HCT116 (cell line): Measurements from ENCODE around the gene RMND1. TPM values are rescaled to one million over a fixed set of nuclear protein-coding genes. Genes with fewer than 3 reads are reported as not detected.

Experiments
- ATAC-seq: fragments of 200-7000 bp; cut with Tn5 transposase; 2 replicates; pipeline ENCODE4 v1.9.1; 2020; ENCODE audit warnings: mild to moderate bottlenecking, moderate library complexity
- BruUV-seq: library from RNA; stranded (reverse); fragments of 400-500 nt; replicated peaks from 2 replicates; lab custom pipeline; 2021; lab: Mats Ljungman, UMichigan
- CTCF ChIA-PET: fragments of 300-600 bp; sonication (Branson Sonifier 250); formaldehyde crosslinking; loops from one replicate; lab custom pipeline; 2021; ENCODE audit warnings: antibody characterized with exemption; lab: Charles Lee
- POLR2A ChIA-PET: fragments of 300-600, 350-600 bp; sonication (Branson Sonifier 250); formaldehyde crosslinking; loops from one replicate; lab custom pipeline; 2021; ENCODE audit warnings: antibody characterized with exemption; lab: Charles Lee
- RAD21 ChIA-PET, 2 experiments: fragments of 300-600 bp; sonication (Branson Sonifier 250); formaldehyde crosslinking; loops; one replicate each; lab custom pipeline; 2023; ENCODE audit warnings: low total read pairs in 2 of 2; ENCODE audit not compliant: uncharacterized antibody in 2 of 2, unreplicated experiment in 2 of 2, low non-redundant PET in 1 of 2; lab: Charles Lee
- DNase-seq: peaks from one replicate; pipeline ENCODE4 v3.0.0-alpha.2; 2010; ENCODE audit warnings: low read depth, low spot score
- H2AFZ ChIP-seq: fragments of 200-600 bp; shearing (Covaris generic), sonication (generic); 2 replicates; pipeline ENCODE4 v1.6.1; 2017; ENCODE audit warnings: low read depth, mixed run types, mixed read lengths, antibody characterized with exemption, low read length; ENCODE audit not compliant: poor library complexity, severe bottlenecking
- H3K27ac ChIP-seq: 2 replicates; pipeline ENCODE4 v1.5.1; 2012; ENCODE audit warnings: low read depth, low read length
- H3K27me3 ChIP-seq: fragments of 200-600 bp; sonication (generic); 2 replicates; pipeline ENCODE4 v1.6.1; 2016; ENCODE audit warnings: mixed run types, low read length, mixed read lengths; ENCODE audit not compliant: insufficient read depth
- H3K36me3 ChIP-seq, 2 experiments: fragments of 200-500 bp in 1 of 2; fragments of 200-600 bp in 1 of 2; sonication (Bioruptor generic) in 1 of 2; sonication (generic) in 1 of 2; 2 replicates each; pipeline versions ENCODE4 v1.5.1 to v1.6.1; 2014 to 2016; ENCODE audit warnings: low read length in 2 of 2, inconsistent platforms in 1 of 2, mixed read lengths in 1 of 2, mixed run types in 1 of 2; ENCODE audit not compliant: insufficient read depth in 2 of 2, control insufficient read depth in 1 of 2
- H3K4me1 ChIP-seq, 2 experiments: fragments of 200-600 bp in 1 of 2; sonication (generic) in 1 of 2; 2 replicates each; pipeline versions ENCODE4 v1.5.1 to v1.6.1; 2012 to 2017; ENCODE audit warnings: low read length in 2 of 2, inconsistent platforms in 1 of 2, mild to moderate bottlenecking in 1 of 2, mixed read lengths in 1 of 2, mixed run types in 1 of 2, moderate library complexity in 1 of 2; ENCODE audit not compliant: insufficient read depth in 2 of 2, control insufficient read depth in 1 of 2
- H3K4me2 ChIP-seq: fragments of 200-600 bp; sonication (generic); 2 replicates; pipeline ENCODE4 v1.6.1; 2017; ENCODE audit warnings: mixed run types, low read length, mixed read lengths
- H3K4me3 ChIP-seq, 2 experiments: fragments of 200-600 bp in 1 of 2; sonication (generic) in 1 of 2; replicated peaks in 1 of 2; 2 replicates each; pipeline ENCODE4 v1.5.1; 2011 to 2016; ENCODE audit warnings: low read length in 2 of 2, control low read depth in 1 of 2, low read depth in 1 of 2, mild to moderate bottlenecking in 1 of 2, mixed read lengths in 1 of 2, mixed run types in 1 of 2
- H3K79me2 ChIP-seq: fragments of 200-600 bp; sonication (generic); 2 replicates; pipeline ENCODE4 v1.6.1; 2017; ENCODE audit warnings: mild to moderate bottlenecking, mixed run types, low read length, moderate library complexity, mixed read lengths; ENCODE audit not compliant: insufficient read depth
- H3K9ac ChIP-seq: fragments of 200-600 bp; sonication (generic); 2 replicates; pipeline ENCODE4 v1.6.1; 2016; ENCODE audit warnings: low read length, mixed read lengths
- H3K9me2 ChIP-seq: fragments of 200-600 bp; sonication (generic), shearing (Covaris generic); 2 replicates; pipeline ENCODE4 v1.6.1; 2017; ENCODE audit warnings: mixed run types, mild to moderate bottlenecking, moderate library complexity; ENCODE audit not compliant: insufficient read depth
- H3K9me3 ChIP-seq, 2 experiments: fragments of 200-500 bp in 1 of 2; fragments of 200-600 bp in 1 of 2; sonication (Bioruptor generic) in 1 of 2; sonication (generic) in 1 of 2; 2 replicates each; pipeline ENCODE4 v1.6.1; 2014 to 2017; ENCODE audit warnings: low read length in 2 of 2, mixed read lengths in 2 of 2, inconsistent platforms in 1 of 2, low read depth in 1 of 2, mild to moderate bottlenecking in 1 of 2, mixed run types in 1 of 2, moderate library complexity in 1 of 2; ENCODE audit not compliant: control insufficient read depth in 1 of 2, insufficient read depth in 1 of 2
- H4K20me1 ChIP-seq: fragments of 200-600 bp; sonication (generic), shearing (Covaris generic); 2 replicates; pipeline ENCODE4 v1.6.1; 2017; ENCODE audit warnings: mixed run types, mild to moderate bottlenecking, moderate library complexity; ENCODE audit not compliant: insufficient read depth
- CBX3 ChIP-seq: IDR thresholded peaks from 2 replicates; pipeline ENCODE4 v1.6.1; 2012; ENCODE audit warnings: low read depth
- CEBPB ChIP-seq: IDR thresholded peaks from 2 replicates; pipeline ENCODE4 v1.6.1; 2012; ENCODE audit warnings: low read depth
- ELF1 ChIP-seq: IDR thresholded peaks from 2 replicates; pipeline ENCODE4 v1.6.1; 2012; ENCODE audit warnings: low read depth, borderline replicate concordance
- FOSL1 ChIP-seq: IDR thresholded peaks from 2 replicates; pipeline ENCODE4 v1.6.1; 2012; ENCODE audit warnings: low read depth
- SIN3A ChIP-seq: IDR thresholded peaks from 2 replicates; pipeline ENCODE4 v1.6.1; 2012; ENCODE audit warnings: low read depth
- SRF ChIP-seq: IDR thresholded peaks from 2 replicates; pipeline ENCODE4 v1.6.1; 2012; ENCODE audit warnings: low read depth
- intact Hi-C: fragments of 100-400 bp; cut with micrococcal nuclease; formaldehyde crosslinking; loops from 2 replicates; pipeline ENCODE4 v1.10.0; 2022
- total RNA-seq: library from RNA; stranded (reverse); gene quantifications from one replicate; pipeline ENCODE4 v1.2.1, GENCODE V29; 2021; ENCODE audit not compliant: unreplicated experiment
- TF ChIP-seq, protein P1 (sequence below): IDR thresholded peaks from 2 replicates; pipeline ENCODE4 v1.6.1; 2012; ENCODE audit warnings: low read depth
- TF ChIP-seq, protein P2 (sequence below): IDR thresholded peaks from 2 replicates; pipeline ENCODE4 v1.6.1; 2011; ENCODE audit warnings: mild to moderate bottlenecking, low read length, moderate library complexity; ENCODE audit not compliant: insufficient replicate concordance; ENCODE audit errors: extremely low read depth

The RMND1 gene
- total RNA-seq, 1 experiment from 2014 or later, result 28.0 TPM

DNA sequence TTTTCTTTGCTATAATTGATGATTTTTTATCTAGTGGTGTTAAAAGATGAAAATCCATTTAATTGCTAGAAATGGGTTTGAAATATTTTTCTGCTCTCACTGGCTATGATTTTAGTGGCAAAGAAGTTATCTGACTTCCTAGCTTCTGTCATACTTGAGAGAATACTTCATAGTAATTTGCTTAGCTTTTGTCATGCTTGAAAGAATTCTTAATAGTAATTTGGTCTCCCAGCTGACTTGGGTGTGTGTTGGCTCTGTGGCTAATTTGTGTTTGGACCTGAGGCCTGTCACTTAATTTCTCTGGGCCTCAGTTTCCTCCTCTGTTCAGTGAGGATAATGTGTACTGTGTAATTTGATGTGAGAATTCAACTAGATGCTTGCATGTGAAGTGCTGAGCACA, 12.8 kb upstream of the RMND1 start:
- intact Hi-C loops, result no loop called here
- H3K36me3 ChIP-seq, result peaks cover 2 to 4% of the 10 kb centered on the region in 2 experiments; a peak in 2 of 4 replicates
- H3K4me2 ChIP-seq, result no peak overlapping the region
- no peak overlapping the region for H3K9ac ChIP-seq
- ChIA-PET CTCF (no interaction called here), POLR2A (no interaction called here)
- H3K27ac ChIP-seq, result no peak overlapping the region
- no peaks in the 10 kb centered on the region for H3K79me2 ChIP-seq
- TF ChIP-seq CEBPB, result no peak
- TF ChIP-seq, protein P1, sequence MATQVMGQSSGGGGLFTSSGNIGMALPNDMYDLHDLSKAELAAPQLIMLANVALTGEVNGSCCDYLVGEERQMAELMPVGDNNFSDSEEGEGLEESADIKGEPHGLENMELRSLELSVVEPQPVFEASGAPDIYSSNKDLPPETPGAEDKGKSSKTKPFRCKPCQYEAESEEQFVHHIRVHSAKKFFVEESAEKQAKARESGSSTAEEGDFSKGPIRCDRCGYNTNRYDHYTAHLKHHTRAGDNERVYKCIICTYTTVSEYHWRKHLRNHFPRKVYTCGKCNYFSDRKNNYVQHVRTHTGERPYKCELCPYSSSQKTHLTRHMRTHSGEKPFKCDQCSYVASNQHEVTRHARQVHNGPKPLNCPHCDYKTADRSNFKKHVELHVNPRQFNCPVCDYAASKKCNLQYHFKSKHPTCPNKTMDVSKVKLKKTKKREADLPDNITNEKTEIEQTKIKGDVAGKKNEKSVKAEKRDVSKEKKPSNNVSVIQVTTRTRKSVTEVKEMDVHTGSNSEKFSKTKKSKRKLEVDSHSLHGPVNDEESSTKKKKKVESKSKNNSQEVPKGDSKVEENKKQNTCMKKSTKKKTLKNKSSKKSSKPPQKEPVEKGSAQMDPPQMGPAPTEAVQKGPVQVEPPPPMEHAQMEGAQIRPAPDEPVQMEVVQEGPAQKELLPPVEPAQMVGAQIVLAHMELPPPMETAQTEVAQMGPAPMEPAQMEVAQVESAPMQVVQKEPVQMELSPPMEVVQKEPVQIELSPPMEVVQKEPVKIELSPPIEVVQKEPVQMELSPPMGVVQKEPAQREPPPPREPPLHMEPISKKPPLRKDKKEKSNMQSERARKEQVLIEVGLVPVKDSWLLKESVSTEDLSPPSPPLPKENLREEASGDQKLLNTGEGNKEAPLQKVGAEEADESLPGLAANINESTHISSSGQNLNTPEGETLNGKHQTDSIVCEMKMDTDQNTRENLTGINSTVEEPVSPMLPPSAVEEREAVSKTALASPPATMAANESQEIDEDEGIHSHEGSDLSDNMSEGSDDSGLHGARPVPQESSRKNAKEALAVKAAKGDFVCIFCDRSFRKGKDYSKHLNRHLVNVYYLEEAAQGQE, result no peak
- TF ChIP-seq SRF, result no peak
- TF ChIP-seq CBX3, result no peak
- TF ChIP-seq FOSL1, result no peak
- TF ChIP-seq ELF1, result no peak
- TF ChIP-seq SIN3A, result no peak
- TF ChIP-seq, protein P2, sequence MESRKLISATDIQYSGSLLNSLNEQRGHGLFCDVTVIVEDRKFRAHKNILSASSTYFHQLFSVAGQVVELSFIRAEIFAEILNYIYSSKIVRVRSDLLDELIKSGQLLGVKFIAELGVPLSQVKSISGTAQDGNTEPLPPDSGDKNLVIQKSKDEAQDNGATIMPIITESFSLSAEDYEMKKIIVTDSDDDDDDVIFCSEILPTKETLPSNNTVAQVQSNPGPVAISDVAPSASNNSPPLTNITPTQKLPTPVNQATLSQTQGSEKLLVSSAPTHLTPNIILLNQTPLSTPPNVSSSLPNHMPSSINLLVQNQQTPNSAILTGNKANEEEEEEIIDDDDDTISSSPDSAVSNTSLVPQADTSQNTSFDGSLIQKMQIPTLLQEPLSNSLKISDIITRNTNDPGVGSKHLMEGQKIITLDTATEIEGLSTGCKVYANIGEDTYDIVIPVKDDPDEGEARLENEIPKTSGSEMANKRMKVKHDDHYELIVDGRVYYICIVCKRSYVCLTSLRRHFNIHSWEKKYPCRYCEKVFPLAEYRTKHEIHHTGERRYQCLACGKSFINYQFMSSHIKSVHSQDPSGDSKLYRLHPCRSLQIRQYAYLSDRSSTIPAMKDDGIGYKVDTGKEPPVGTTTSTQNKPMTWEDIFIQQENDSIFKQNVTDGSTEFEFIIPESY, result no peak
- TF ChIP-seq, all 23 proteins: peak for 0
- DNase-seq (no peak), ATAC-seq (no peak)
- BruUV-seq, result no TSS peak
- Histone ChIP-seq H3K27me3 (no peaks in the 10 kb centered on the region), H2AFZ (no peak overlapping the region), H3K9me2 (no peaks in the 10 kb centered on the region), H3K4me3 (no peak overlapping the region), H3K9me3 (no peaks in the 10 kb centered on the region), H4K20me1 (no peaks in the 10 kb centered on the region), H3K4me1 (no peaks in the 10 kb centered on the region)
- RAD21 ChIA-PET, result no interaction called here
